Neural progenitor cell (in vitro differentiated cells): ENCODE data around the gene IQGAP3.

ENCODE experiments used
- CTCF ChIP-seq: fragments of 200-600 bp; sonication (generic); IDR thresholded peaks from 2 replicates; pipeline ENCODE4 v1.5.1; 2017; ENCODE audit warnings: antibody characterized with exemption, mild to moderate bottlenecking
- EZH2 ChIP-seq: fragments of 200-600 bp; sonication (generic); IDR thresholded peaks from 2 replicates; pipeline ENCODE4 v1.6.1; 2017; ENCODE audit warnings: antibody characterized with exemption, mild to moderate bottlenecking, moderate library complexity
- EZH2phosphoT487 ChIP-seq: fragments of 200-600 bp; sonication (generic); IDR thresholded peaks from 2 replicates; pipeline ENCODE4 v1.6.1; 2017; ENCODE audit warnings: antibody characterized with exemption

GRCh38 chr1:156504438-156504813 is 67.9 kb downstream of the IQGAP3 start:
- no peak for TF ChIP-seq CTCF
- no peak for TF ChIP-seq EZH2
- no peak for TF ChIP-seq EZH2phosphoT487
